ENCODE data around the gene MAP4K3. TPM values are rescaled to one million over a fixed set of nuclear protein-coding genes. Genes with fewer than 3 reads are reported as not detected.

Gene MAP4K3
- total and polyA plus RNA-seq, 2 of the 8 experiments (the other 6 are each of a cell fraction or from before 2014, with no cell fraction given): 11.4 to 63.0 TPM

GRCh38 chr2:39479053-39479670 lies 42.1 kb upstream of the MAP4K3 start:
- no peak overlapping the region for H3K9ac ChIP-seq (replicated peaks in 1 of 4; ENCODE audit: extremely low read depth in 1 of 4, low read depth in 3 of 4, low read length in 3 of 4)
- TF ChIP-seq TBP (IDR thresholded peaks at IDR 0.05; ENCODE audit: low read depth, low read length): no peak

More at GRCh38 chr2:39479053-39479670, 42.1 kb upstream of the MAP4K3 start:
- Histone ChIP-seq H3K79me2 (ENCODE audit: control insufficient read depth in 1 of 2, insufficient read depth in 2 of 2, low read length in 2 of 2) (no peaks in the 10 kb centered on the region), H2BK15ac (ENCODE audit: low read length) (no peak overlapping the region), H3K36me3 (ENCODE audit: control insufficient read depth in 2 of 4, insufficient read depth in 4 of 4, low read length in 3 of 4) (no peaks in the 10 kb centered on the region), H4K8ac (ENCODE audit: extremely low read depth, insufficient read depth, low read length) (no peak overlapping the region), H3K18ac (ENCODE audit: extremely low read depth, low read length) (no peak overlapping the region), H3K4me3 (ENCODE audit: extremely low read depth in 1 of 4, insufficient read depth in 2 of 4, low read depth in 3 of 4, low read length in 4 of 4) (no peak overlapping the region), H4K5ac (ENCODE audit: insufficient read length, low read depth, low read length) (no peak overlapping the region), H4K91ac (replicated peaks; ENCODE audit: insufficient read length, low read length) (no peak overlapping the region), H2BK20ac (ENCODE audit: low read length) (no peak overlapping the region), H3K23ac (ENCODE audit: insufficient read length) (no peak overlapping the region), H3K23me2 (ENCODE audit: low read depth, low read length) (no peaks in the 10 kb centered on the region; the same call in 1 of the 2 replicates), H3K79me1 (ENCODE audit: low read depth, low read length) (no peaks in the 10 kb centered on the region), H2BK120ac (replicated peaks; ENCODE audit: low read depth, low read length) (no peak overlapping the region), H2AFZ (ENCODE audit: low read length) (no peak overlapping the region), H3K14ac (ENCODE audit: insufficient read length) (no peak overlapping the region), H3K56ac (replicated peaks; ENCODE audit: insufficient read length, low read depth, low read length) (no peak overlapping the region), H3K9me3 (ENCODE audit: insufficient read depth in 2 of 2, low read depth in 1 of 2, low read length in 1 of 2) (no peaks in the 10 kb centered on the region), H3K4ac (replicated peaks; ENCODE audit: insufficient read length, low read depth, low read length) (no peak overlapping the region), H4K20me1 (replicated peaks in 1 of 2; ENCODE audit: control insufficient read depth in 1 of 2, insufficient read depth in 2 of 2, low read length in 2 of 2) (no peaks in the 10 kb centered on the region), H2BK12ac (ENCODE audit: low read depth, low read length) (no peak overlapping the region; the same call in 1 of the 2 replicates), H2BK5ac (ENCODE audit: low read depth, low read length) (no peak overlapping the region), H3K27ac (ENCODE audit: low read depth, low read length) (no peak overlapping the region), H2AK5ac (ENCODE audit: low read depth, low read length) (no peak overlapping the region), H3K27me3 (replicated peaks in 1 of 4; ENCODE audit: control insufficient read depth in 3 of 4, extremely low read depth in 1 of 4, insufficient read depth in 3 of 4, low read length in 3 of 4) (no peaks in the 10 kb centered on the region), H3K4me2 (ENCODE audit: insufficient read depth in 1 of 2, low read depth in 2 of 2, low read length in 2 of 2) (no peak overlapping the region), H3K4me1 (replicated peaks in 1 of 4; ENCODE audit: control insufficient read depth in 3 of 4, insufficient read depth in 4 of 4, low read length in 3 of 4) (peaks cover 0 to 9% (median 1%) of the 10 kb centered on the region in 4 experiments; a peak in 3 of 7 replicates)
- FAIRE-seq: no peak
- ChIA-PET CTCF (ENCODE audit: partially characterized antibody) (interaction anchor here (2.6 kb wide), 1 partner anchor 250 kb away, joined by 9 read pairs; no protein-coding TSS in a partner anchor), POLR2A (ENCODE audit: partially characterized antibody) (interaction anchor here (1.3 kb wide), 1 partner anchor 9 kb away, joined by 4 read pairs; no protein-coding TSS in a partner anchor)
- DNase-seq (ENCODE audit: low read depth in 1 of 2, low spot score in 2 of 2): no peak
